ENCODE results near the gene LHCGR.

DNA sequence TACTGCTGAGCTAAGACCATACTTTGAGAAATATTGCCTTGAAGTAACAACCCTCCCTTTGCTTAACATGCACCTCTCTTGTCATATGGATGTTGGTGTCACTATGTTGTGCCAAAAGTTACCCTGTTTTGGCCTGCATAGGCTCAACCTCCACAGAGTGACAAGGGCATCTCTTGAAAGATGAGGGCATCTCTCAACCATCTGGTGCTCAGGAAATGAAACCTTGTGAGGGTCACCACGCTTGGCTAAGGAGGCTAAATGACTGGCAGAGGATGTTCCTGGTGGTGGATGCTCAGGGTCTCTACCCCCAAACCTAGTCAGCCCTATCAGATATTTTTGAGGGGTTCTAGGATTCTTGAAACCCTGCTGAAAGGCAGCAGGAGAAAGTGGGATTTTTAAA is 2.3 kb downstream of the LHCGR start:
- TF ChIP-seq, protein P1, sequence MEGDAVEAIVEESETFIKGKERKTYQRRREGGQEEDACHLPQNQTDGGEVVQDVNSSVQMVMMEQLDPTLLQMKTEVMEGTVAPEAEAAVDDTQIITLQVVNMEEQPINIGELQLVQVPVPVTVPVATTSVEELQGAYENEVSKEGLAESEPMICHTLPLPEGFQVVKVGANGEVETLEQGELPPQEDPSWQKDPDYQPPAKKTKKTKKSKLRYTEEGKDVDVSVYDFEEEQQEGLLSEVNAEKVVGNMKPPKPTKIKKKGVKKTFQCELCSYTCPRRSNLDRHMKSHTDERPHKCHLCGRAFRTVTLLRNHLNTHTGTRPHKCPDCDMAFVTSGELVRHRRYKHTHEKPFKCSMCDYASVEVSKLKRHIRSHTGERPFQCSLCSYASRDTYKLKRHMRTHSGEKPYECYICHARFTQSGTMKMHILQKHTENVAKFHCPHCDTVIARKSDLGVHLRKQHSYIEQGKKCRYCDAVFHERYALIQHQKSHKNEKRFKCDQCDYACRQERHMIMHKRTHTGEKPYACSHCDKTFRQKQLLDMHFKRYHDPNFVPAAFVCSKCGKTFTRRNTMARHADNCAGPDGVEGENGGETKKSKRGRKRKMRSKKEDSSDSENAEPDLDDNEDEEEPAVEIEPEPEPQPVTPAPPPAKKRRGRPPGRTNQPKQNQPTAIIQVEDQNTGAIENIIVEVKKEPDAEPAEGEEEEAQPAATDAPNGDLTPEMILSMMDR (IDR thresholded peaks at IDR 0.05): no peak
- TF ChIP-seq EP300 (IDR thresholded peaks at IDR 0.05): no peak
- no peak for TF ChIP-seq POLR2AphosphoS5 (IDR thresholded peaks at IDR 0.05)

All from gastroesophageal sphincter (tissue), 3 donors.